ENCODE data around the gene RAD51B. TPM values are rescaled to one million over a fixed set of nuclear protein-coding genes. Genes with fewer than 3 reads are reported as not detected.
"Not testable (repeated sequence)": the region's sequence is repeated elsewhere in the genome, so short reads cannot be mapped to it uniquely, and the experiment has no call there.

RAD51B gene
- polyA plus RNA-seq, 1 donor (not counting 4 experiments of a cell fraction or from before 2014, with no cell fraction given), result 13.3 TPM

GRCh38 chr14:68661226-68662225 is 841.9 kb downstream of the RAD51B start:
- Histone ChIP-seq H3K9me1 (ENCODE audit: control insufficient read depth, extremely low read depth, insufficient read depth, low read length) (no peaks in the 10 kb centered on the region), H3K9me3 (ENCODE audit: control insufficient read depth, low read depth, low read length) (no peaks in the 10 kb centered on the region), H3K79me2 (ENCODE audit: control insufficient read depth, insufficient read depth, low read length) (no peaks in the 10 kb centered on the region), H3K4me1 (ENCODE audit: control insufficient read depth, extremely low read depth, insufficient read depth, low read length) (no peaks in the 10 kb centered on the region), H2AFZ (ENCODE audit: control insufficient read depth, low read length) (no peak overlapping the region), H3K4me3 (ENCODE audit: control insufficient read depth in 2 of 3, extremely low read depth in 1 of 3, insufficient read depth in 2 of 3, low read depth in 1 of 3, low read length in 3 of 3) (no peak overlapping the region), H3K27ac (ENCODE audit: control insufficient read depth, insufficient read depth, low read length) (no peak overlapping the region), H3K36me3 (ENCODE audit: control insufficient read depth in 2 of 2, extremely low read depth in 1 of 2, insufficient read depth in 2 of 2, low read length in 2 of 2) (no peaks in the 10 kb centered on the region), H3K27me3 (ENCODE audit: control insufficient read depth, extremely low read depth, insufficient read depth, low read length) (no peaks in the 10 kb centered on the region), H3K4me2 (ENCODE audit: control insufficient read depth, extremely low read depth, insufficient read depth, low read depth, low read length) (no peak overlapping the region), H4K20me1 (ENCODE audit: control insufficient read depth, extremely low read depth, insufficient read depth, low read length) (no peaks in the 10 kb centered on the region), H3K9ac (ENCODE audit: control insufficient read depth, extremely low read depth, insufficient read depth, low read length) (no peak overlapping the region)
- TF ChIP-seq CTCF (optimal IDR thresholded peaks at IDR 0.05 in 1 of 3, IDR thresholded peaks at IDR 0.05 in 1 of 3, conservative IDR thresholded peaks at IDR 0.05 in 1 of 3; ENCODE audit: extremely low read depth in 1 of 3, insufficient read depth in 2 of 3, low read length in 3 of 3) (no peak), EZH2 (IDR thresholded peaks at IDR 0.05; ENCODE audit: low read length) (no peak)
- DNase-seq (ENCODE audit: low read depth, low spot score) (no peak), FAIRE-seq (no peak)
- dilution Hi-C loops (cut with MboI; ENCODE audit: extremely low pct_ligation_motif_present, low sequenced_read_pairs), result no loop called here

GRCh38 chr14:68662392-68662791 is 842.8 kb downstream of the RAD51B start:
- no peak for FAIRE-seq
- Histone ChIP-seq H3K9ac (ENCODE audit: control insufficient read depth, extremely low read depth, insufficient read depth, low read length) (no peak overlapping the region), H4K20me1 (ENCODE audit: control insufficient read depth, extremely low read depth, insufficient read depth, low read length) (no peaks in the 10 kb centered on the region), H3K4me3 (ENCODE audit: control insufficient read depth in 2 of 3, extremely low read depth in 1 of 3, insufficient read depth in 2 of 3, low read depth in 1 of 3, low read length in 3 of 3) (no peak overlapping the region), H3K27me3 (ENCODE audit: control insufficient read depth, extremely low read depth, insufficient read depth, low read length) (no peaks in the 10 kb centered on the region), H3K4me1 (ENCODE audit: control insufficient read depth, extremely low read depth, insufficient read depth, low read length) (no peaks in the 10 kb centered on the region), H3K4me2 (ENCODE audit: control insufficient read depth, extremely low read depth, insufficient read depth, low read depth, low read length) (no peak overlapping the region), H3K9me3 (ENCODE audit: control insufficient read depth, low read depth, low read length) (no peaks in the 10 kb centered on the region), H3K9me1 (ENCODE audit: control insufficient read depth, extremely low read depth, insufficient read depth, low read length) (no peaks in the 10 kb centered on the region), H2AFZ (ENCODE audit: control insufficient read depth, low read length) (no peak overlapping the region), H3K79me2 (ENCODE audit: control insufficient read depth, insufficient read depth, low read length) (no peaks in the 10 kb centered on the region), H3K36me3 (ENCODE audit: control insufficient read depth in 2 of 2, extremely low read depth in 1 of 2, insufficient read depth in 2 of 2, low read length in 2 of 2) (no peaks in the 10 kb centered on the region), H3K27ac (ENCODE audit: control insufficient read depth, insufficient read depth, low read length) (no peak overlapping the region)
- dilution Hi-C loops (cut with MboI; ENCODE audit: extremely low pct_ligation_motif_present, low sequenced_read_pairs), result no loop called here
- TF ChIP-seq CTCF (optimal IDR thresholded peaks at IDR 0.05 in 1 of 3, IDR thresholded peaks at IDR 0.05 in 1 of 3, conservative IDR thresholded peaks at IDR 0.05 in 1 of 3; ENCODE audit: extremely low read depth in 1 of 3, insufficient read depth in 2 of 3, low read length in 3 of 3), result no peak
- no peak for TF ChIP-seq EZH2 (IDR thresholded peaks at IDR 0.05; ENCODE audit: low read length)
- DNase-seq (ENCODE audit: low read depth, low spot score), result no peak

GRCh38 chr14:68662826-68663225 is 843.2 kb downstream of the RAD51B start:
- H2AFZ ChIP-seq (ENCODE audit: control insufficient read depth, low read length); FAIRE-seq; H4K20me1 ChIP-seq (ENCODE audit: control insufficient read depth, extremely low read depth, insufficient read depth, low read length); H3K79me2 ChIP-seq (ENCODE audit: control insufficient read depth, insufficient read depth, low read length); H3K9ac ChIP-seq (ENCODE audit: control insufficient read depth, extremely low read depth, insufficient read depth, low read length); H3K9me1 ChIP-seq (ENCODE audit: control insufficient read depth, extremely low read depth, insufficient read depth, low read length); H3K36me3 ChIP-seq (ENCODE audit: control insufficient read depth in 2 of 2, extremely low read depth in 1 of 2, insufficient read depth in 2 of 2, low read length in 2 of 2); H3K27me3 ChIP-seq (ENCODE audit: control insufficient read depth, extremely low read depth, insufficient read depth, low read length); DNase-seq (ENCODE audit: low read depth, low spot score); H3K9me3 ChIP-seq (ENCODE audit: control insufficient read depth, low read depth, low read length); H3K4me1 ChIP-seq (ENCODE audit: control insufficient read depth, extremely low read depth, insufficient read depth, low read length); dilution Hi-C loops (cut with MboI; ENCODE audit: extremely low pct_ligation_motif_present, low sequenced_read_pairs); H3K4me3 ChIP-seq (ENCODE audit: control insufficient read depth in 2 of 3, extremely low read depth in 1 of 3, insufficient read depth in 2 of 3, low read depth in 1 of 3, low read length in 3 of 3); H3K4me2 ChIP-seq (ENCODE audit: control insufficient read depth, extremely low read depth, insufficient read depth, low read depth, low read length); H3K27ac ChIP-seq (ENCODE audit: control insufficient read depth, insufficient read depth, low read length): not testable (repeated sequence)

All from keratinocyte (primary cell).